ENCODE measurements around the gene PHACTR4.

GRCh38 chr1:28506907-28507246 is 137.3 kb downstream of the PHACTR4 start:
- TF ChIP-seq CTCF (IDR thresholded peaks at IDR 0.05) (no peak), POLR2A (IDR thresholded peaks at IDR 0.05) (no peak)
